CD4-positive, alpha-beta T cell treated with Interleukin-1 beta for 1 hour (primary cell): ENCODE results near the gene EFNB2.

Experiments
- DNase-seq, 2 donors: peaks; one replicate each; pipeline ENCODE4 v3.0.0-alpha.2; 2020 to 2022

EFNB2 gene

DNA sequence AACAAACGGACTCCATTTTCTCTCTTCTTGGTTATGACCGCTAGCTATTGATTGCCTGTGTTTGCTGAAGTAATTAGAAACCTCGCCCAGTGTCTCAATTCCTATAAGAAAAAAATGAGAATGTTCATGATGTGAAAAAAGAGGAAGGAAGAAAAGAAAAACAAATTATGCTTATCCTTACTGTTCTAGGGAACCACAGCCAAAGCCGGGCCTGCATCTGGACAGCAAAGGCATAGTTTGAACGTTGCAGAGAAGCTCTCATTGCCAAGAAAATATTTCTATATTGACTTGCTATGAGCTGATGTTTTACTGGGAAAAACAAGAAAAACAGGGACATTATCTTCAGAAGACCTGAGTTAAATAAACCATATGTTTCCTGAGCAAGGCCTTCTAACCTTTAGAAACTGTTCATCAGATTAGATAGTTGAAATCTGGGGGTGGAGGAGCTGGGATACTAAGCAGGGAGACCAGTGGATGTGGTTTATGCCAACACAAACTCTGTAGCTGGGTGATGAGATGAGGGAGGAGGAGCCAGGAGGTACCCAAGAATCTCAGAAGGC is 55.0 kb downstream of the EFNB2 start:
- DNase-seq = no peak

DNA sequence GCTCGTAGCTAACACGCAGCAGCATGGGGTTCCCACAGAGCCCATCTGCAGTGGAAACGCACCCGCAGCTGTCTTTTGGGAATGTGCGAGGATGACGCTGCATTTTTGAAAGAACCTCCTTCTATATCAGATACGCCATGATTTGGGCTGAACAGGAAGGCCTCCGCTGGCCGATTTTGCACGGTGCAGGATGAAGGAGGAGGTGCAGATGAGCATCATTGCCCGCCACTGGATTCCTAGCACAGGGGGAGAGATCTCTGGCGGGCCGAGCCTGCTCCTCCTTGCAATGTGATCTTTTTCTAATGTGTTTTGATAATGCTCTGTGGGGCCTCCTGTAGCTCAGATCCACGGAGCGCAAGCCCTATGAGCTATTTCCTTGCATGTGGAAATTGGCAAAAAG is 55.5 kb downstream of the EFNB2 start:
- no peak for DNase-seq

DNA sequence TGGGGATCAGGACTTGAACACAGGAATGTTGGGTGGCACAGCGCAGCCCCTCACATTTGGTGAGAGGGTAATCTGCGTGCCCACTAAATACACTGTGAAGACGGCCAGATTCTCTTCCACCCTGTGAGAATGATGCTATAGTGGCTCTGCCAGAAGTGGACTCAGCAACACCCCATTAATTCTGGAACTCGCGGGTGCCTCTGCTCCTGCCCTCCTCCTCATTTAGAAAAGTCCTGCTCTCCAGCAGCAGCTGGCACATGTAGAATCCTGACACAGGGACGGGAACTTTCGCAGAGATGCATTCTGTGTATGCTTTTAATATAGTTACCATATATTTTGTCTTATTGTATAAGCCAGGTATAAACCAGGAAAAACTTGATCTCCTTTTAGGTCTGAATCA is 57.3 kb downstream of the EFNB2 start:
- DNase-seq = no peak

DNA sequence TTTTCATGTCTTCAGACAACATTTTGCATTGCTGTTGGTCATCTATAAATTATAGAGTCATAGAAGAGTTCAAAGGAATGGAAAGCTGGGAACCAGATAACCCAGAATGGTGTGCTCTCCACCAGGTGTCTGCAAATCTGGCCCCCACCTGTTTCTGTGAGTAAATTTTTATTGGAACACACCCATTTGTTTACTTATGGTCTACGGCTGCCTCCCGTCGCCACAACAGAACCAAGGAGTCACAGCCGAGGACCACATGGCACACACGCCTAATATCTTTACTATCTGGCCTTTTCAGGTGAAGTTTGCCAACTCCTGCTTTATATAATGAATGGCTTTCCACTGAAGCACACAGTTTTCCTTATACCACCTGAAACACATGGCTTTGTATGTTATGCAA is 58.2 kb downstream of the EFNB2 start:
- no peak for DNase-seq

DNA sequence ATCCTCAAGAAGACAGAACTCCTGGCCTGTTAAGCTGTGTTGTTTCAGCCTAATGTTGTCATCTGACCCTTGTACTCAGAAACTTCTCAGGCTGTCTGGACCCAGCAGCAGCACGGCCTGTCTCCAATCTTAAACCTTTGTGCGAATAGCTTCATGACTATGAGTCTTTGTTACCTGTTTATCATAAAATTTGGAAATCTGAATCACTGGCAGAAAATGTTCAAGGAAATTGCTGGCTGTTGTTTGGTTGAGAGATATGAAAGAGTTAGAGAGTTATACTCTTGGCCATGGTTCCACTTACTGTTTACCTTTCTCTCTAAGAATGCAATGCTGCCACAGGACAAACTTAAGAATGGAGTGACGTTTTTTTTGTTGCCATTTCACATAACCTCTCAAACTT is 59.6 kb downstream of the EFNB2 start:
- DNase-seq = no peak

DNA sequence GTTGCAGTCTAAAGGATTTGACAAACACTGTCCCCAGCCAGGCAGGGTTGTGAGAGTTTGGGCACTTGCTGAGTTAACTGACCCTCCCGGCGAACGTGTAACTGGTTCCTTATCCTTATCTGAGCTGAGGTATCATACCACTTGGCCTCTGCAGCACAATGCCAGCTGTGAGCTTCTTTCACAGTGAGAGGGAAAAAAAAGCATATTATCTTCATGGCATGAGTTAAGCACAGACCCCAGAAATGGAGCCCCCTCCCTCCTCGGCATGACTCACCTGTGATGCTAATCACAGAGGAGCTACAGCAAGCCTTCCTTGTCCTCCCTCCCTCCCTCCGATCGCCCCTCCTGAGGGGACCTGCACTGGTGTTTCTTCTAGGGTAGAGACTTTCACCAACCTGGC is 60.5 kb downstream of the EFNB2 start:
- DNase-seq = no peak

DNA sequence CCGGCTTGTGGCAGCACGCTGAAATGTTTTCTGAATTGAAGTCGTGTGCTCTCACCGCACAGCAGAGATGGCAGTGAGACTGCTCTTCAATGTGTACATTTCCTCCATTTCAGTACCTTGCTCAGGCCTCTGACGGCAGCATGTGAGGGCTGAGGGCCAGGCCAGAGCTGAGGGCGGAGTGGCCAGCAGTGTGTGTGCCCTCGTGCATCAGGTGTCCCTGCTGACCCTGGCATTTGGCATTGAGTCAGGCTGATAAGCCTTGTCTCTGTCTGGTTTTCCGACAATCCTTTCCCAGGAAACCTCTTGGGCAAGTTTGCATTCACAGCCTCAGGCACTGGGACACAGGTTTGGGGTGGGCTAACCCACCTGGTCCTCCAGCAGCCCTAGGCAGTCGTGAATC is 62.3 kb downstream of the EFNB2 start:
- no peak for DNase-seq

DNA sequence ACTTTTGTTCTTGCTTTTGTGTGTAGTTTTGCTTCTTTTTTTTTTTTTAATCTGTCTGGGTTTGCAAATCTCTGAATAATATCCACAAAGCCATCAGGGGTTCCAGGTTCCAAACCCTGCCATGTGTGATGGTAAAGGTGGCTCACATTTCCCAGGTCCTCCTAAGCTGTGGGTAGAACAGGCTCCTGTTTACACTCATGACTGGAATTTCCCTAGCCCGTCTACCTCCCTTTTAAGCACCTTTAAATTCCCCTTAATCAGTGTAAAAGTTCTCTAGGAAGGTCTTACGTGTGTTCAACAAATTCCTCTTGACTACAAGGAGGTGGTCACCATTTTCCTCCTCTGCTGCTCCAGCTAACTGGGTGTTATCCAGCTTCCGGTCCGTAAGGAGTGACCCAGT is 62.8 kb downstream of the EFNB2 start:
- DNase-seq = no peak

DNA sequence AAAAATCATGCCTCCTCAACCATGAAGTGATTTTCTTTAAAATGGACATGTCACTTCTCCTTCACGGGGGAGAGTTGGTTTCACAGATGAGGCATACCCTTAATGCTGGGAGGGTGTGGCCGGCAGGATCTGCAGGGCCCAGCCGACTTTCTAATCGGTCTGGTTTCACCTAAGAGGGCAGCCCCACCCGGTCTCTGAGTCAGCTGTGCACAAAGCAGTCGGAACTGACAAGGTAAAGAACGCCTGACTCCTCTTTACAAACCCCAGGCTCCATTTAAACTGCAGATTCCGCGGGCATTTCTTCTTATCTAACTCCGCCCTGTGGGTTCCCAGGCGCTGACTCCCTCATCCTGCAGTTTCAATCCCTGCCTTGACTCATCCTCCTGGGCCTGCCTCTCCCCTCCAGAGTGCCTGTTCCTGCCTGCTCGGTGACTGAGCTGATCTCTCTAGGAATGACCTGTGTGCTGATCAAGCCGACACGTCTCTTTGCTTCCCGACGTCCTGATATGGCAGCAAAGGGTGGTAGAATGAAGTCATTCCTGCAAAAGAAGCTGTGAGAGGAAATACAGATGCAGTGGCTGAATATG is 63.4 kb downstream of the EFNB2 start:
- DNase-seq = no peak

DNA sequence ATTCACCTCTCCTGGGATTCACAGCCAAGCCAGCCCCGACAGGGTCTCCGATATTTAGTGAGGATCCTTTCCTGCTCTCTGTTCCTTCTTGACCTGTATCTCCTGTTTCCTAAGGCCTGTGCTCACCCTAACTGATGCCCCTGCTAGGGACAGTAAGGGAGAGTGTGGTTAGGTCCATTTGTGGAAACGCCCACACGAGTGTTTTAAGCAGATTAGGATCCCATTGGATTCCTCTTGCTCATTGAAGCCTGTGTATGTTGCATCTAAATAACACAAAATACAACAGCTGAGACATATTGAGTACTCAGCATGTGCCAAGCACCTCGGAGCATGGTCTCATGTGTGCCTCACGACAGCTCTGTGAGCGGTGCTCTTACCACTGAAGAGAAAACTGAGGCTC is 64.9 kb downstream of the EFNB2 start:
- DNase-seq = no peak

DNA sequence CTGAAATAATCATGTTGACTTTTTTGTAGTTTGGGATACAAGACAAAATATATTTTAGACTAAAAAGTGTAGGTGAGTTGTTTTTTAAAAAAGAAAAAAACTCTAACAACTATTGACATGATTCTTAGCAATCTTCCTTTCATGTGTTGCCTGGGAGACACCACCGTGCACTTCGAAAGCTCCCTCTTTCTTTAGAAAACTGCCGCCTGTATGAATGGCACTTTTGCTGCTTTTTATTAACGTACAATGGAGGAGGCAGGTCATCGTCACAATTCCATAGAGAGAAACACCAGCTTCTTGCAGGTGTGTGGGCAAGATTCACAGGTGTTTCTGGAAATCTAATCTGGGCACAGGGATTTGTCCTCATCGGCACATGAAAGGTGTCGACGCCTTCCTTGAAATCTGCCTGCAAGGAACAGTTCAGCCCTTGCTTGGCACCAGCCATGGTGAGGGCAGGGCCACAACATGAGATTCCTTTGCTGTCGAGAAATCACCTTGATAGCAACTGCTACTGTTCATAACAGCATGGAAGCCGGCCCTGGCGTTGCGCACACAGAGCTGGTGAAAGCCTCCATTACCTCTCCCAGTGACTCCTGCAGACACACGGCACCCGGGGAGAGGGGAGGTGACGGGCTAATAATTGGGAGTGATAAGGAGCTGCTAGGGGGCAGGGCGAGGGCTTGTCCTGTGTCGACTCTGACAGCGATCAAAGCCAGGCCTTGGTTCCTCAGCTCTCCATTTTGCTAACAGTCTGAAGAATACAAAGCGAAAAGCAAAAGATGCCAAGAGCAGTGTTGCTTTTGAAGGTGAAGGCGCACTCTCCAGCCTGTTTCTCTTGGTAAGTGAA is 66.5 kb downstream of the EFNB2 start:
- no peak for DNase-seq

DNA sequence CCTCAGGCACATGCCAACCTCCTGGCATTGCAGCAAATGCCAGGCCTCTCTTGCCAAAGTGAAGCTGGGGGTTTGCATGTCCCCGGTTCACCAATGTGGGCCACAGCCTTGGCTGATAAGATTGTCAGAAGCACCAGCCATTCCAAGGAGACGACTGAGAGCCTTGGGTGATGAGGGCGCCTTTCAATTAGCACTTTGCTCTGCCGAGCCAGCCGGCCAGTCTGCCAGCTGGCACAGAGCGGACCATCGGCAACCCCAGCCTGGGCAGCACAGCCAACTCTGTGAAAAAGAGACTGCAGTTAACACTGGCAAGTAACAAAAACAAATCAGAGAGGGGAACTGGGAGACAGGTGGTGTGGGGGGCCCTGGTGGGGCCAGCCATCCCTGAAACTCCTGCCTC is 67.3 kb downstream of the EFNB2 start:
- no peak for DNase-seq

DNA sequence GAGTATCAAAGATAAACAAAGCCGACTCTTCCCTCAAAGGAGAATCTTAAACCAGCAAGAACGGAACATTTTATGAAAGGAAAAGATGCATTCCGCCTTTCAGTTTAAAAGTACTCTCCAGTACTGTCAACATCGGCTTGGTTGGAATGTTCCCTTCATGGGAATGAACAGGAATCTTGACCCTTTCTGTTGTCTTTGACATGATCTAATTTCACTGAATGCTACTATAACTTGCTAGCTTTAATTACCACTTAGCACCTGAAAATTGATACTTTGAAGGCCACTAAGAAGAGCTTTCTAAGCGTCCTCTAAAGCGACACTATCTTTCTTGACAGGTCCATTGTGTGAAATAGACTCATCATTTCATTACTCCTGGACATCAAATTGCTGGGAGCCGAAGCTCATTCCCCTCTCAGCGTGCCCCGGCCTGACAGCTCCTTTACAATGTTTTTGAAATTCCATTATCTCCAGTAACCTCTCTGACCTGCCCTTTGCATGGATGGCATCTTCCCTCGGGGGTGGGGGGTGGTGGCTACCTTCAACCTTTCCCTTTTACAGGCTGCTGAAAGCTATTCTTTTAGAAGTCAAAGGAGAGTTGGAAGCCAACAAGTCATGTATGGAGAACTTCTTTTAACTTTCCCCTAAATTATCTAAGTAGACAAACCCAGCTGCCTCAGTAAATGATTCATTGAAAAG is 67.9 kb downstream of the EFNB2 start:
- no peak for DNase-seq

DNA sequence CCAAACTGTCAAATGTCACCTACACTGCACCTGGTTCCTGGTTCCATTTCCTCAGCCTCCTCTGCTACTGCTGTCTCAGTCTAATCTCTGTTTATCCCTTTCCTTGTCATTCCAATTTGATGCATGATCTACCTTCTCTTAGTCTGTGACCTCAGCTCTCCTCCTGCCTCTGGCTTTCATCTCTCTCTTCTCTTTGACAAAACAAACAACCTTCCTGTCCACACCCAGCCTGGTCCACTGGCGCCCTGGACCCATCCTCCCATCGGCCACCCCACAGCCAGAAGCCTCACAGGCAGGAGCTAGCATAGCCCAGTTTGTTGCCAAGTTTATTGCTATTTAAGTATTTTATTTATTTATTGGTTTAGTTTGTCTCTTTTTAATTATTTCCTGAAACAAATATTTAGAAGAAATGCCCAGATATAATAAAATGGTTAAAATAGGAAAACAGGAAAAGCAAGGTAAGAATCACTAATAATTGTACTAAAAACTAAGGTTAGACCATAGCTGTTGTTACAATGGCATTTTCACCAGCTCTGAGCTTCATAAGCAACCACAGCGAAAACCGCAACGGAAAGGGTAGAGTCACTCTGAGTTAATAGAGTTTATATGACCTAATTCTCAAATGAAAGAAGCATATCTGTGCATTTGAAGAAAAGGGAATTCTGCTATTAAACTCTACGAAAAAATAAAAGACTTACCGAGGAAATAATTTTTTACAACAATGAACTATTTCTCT is 68.6 kb downstream of the EFNB2 start:
- DNase-seq = no peak

DNA sequence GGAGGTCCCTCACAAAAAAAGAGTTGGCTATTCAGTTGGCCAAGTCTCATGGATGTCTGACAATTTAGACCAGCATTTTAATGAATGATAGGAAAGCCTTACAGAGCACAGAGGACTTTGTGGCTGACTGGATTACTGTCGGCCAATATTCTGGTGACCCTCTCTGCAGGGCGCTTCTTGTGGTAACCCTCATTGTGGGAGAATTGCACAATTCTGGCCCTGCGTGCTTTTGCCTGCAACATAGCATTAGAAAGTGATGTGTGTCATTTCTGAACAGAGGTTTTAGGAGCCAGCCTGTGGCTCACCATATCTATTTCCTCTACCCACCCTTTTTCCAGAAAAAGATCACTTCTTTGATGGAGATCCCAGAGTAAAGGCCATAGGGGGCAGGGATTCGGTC is 71.4 kb downstream of the EFNB2 start:
- DNase-seq = no peak

DNA sequence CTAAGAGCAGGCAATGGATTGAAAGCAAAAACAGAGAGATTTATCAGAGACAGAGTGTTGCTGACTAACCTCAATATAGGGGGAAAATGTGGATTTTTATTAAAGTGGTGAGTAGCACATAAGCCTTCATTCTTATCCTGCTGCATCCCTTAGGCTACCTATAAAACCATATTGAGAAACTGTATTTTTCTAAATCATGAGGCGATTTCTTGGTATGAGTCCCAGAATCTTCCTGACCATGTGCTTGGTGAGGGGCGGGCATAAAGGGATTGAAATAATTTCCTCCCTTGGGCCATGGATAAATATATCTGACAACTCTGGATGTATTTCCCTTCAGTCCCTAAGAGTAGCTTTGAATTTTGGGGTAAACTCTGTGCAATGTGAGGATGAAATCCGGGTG is 72.8 kb downstream of the EFNB2 start:
- DNase-seq = no peak

DNA sequence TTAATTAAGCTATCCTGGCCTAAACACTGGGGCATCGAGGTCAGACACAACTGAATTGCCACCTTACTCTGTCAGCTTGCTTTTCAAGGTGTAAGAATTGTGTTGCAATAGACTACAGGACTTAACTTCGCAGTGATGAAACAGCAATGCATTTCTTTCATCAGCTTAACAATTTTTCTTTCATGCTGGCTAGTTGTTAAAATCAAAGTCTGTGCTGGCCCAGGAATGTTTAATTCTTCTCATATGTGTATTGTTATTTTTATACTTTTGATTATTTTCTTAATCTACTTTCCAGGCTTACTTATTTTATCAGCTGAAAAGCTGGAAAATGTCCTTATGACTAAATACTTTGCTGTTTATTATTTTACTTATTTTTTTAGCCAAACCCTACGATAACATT is 79.7 kb downstream of the EFNB2 start:
- DNase-seq = no peak

DNA sequence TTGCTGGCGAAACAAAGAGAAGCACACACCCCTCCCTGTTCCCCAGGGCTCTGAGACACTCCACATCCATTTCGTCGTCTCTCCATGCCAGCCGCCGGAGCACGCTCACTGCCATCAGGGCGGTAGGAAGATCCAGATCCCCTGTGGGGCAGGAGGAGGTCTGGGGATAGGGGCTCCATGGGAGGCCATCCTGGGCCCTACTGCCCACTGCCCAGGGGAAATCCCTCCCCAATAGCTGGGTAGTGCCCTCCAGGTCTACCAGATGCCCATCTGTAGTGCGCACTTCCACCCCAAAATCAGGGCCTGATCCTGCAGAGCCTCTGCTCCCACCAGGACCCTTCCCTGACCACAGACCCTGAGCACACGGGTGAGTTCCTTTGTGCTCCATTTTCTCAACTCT is 80.3 kb downstream of the EFNB2 start:
- DNase-seq = no peak

DNA sequence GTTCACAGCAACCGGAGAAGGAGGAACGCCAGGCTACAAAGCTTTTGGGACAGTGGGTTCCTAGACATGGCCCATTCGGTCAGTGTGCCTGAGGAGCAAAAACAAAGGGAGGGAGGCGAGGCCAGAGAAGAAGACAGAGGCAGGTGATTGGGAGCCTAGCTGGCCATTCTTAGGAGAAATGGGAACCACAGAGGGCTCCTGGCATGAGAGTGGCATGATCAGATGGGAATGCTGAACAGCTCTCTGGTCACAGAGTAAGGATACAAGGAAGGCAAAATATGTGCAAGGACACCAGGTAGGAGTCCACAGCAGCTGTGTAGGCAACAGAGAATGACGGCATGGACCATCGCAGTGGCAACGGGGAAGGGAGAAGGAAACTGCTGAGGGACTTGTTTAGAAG is 82.4 kb downstream of the EFNB2 start:
- DNase-seq = no peak

DNA sequence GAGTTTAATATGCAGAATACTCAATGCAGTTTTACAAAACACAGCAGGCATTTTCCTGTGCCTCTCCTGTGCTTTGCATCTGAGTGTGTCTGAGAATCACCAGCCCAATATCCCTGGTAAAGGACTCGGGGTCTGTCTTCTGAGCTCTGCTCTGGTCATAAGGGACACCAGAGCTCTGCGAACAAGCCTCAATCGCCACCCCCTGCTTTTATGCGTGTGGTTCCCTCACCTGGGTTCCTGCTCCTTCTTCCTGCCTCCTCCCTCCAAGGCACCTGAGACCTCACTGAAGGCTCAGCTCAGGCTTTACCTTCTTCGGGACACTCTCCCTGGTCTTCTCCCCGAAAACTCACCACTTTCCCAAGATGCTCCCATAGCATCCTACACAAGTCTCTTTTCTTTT is 84.5 kb downstream of the EFNB2 start:
- DNase-seq = no peak

DNA sequence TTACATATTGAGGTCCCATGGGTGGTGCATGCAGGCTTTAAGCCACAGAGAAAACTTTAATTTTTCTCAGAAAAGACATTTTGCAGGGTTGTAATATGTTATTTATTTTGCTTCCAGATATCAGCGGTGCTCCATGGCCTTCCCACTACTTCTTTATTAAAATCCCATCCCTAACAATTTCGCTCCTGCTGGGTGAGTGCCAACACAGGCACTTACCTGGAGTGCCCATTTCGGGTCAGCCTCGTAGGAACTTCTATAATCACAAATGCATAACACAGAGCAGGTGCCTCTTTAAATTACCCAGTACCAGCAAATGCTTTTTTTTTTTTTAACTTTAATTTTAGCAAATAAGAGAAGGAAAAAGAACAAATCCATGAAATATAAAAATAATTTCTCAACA is 86.4 kb downstream of the EFNB2 start:
- no peak for DNase-seq

DNA sequence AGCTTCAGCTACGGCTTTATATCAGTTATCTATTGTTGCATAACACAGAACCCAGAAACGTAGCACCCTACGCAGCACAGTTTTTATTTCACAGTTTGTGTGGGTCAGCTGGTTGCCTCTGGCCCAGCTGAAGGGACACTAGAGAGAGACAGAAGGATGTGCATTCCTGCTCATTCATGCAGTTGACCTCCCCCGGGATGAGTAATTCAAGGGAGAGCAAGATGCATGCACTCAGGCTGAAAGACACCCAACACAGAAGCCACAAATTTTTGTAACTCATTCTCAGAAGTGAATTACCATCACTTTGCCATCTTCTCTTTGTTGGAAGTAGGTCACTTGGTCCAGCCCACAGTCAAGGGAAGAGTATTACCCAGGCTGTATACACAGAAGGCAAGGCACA is 89.5 kb downstream of the EFNB2 start:
- DNase-seq = no peak

DNA sequence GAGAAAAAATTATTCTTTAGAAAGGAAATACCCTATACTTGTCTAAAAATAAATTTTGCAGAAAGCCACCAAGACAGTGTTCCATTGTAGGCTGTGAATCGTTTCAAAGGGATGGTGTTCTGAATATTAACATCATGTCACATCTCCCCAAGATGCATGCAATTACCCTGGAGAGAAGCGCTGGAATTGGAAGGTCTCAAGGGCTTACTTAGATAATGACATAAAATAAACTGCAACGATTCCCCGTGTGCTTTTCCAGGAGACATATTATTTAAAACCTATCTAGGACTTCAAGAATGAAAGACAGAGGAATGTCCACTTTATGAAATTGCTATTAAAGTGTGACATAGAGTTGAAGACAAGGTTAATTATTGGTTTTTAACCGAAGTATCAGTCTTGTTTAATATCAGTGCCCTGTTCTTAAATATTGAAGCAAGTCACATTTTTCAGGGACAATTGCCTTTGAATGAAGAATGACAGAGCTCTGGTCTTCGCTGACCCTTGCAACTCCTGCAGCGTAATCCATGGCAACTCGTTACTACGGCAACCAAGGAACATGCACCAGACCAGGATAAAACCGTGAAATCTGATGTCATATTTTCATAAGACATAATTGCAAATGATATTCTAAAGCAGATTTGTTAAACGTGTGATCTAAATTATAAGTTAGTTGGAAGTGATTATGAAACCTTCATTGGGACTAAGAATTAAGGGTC is 91.7 kb downstream of the EFNB2 start:
- no peak for DNase-seq
